ENCODE data around the gene ALDH1A2.

DNA sequence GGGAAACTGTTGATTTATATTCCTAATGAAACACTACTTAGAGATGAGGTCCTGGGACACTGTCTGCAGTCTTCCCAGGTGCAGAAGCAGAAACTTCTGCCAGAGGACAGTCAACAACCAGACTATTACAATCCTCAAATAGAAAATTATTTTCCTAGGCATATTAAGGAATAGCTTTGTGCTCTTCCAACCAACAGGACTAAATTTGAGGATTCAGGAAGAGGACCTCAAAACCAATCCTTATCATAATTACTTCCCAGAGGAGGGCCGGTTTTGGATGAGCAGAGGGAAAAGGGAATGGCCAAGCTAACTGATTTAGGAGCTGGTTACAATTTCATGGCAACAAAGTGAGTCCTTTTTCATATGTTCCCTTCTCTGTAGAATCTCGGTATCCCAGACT lies 21.0 kb downstream of the ALDH1A2 start:
- TF ChIP-seq CTCF (conservative IDR thresholded peaks at IDR 0.05; ENCODE audit: low read depth, low read length) (no peak), EZH2 (IDR thresholded peaks at IDR 0.05; ENCODE audit: low read length, unreplicated experiment) (no peak)

Data from PC-3 (cell line).